GM12874 (cell line): ENCODE results near the gene CADPS2.

Source experiments
- CTCF ChIP-seq: IDR thresholded peaks from 2 replicates; pipeline ENCODE4 v1.5.1; 2011; ENCODE audit warnings: low read depth, mild to moderate bottlenecking, control low read depth, low read length, moderate library complexity; ENCODE audit not compliant: insufficient read depth

CADPS2 gene

GRCh38 chr7:122727759-122728158 is 158.5 kb downstream of the CADPS2 start:
- TF ChIP-seq CTCF: no peak

- TF ChIP-seq CTCF: no peak
Measured at GRCh38 chr7:122727354-122727753, 158.9 kb downstream of the CADPS2 start.

- TF ChIP-seq CTCF: no peak
Measured at GRCh38 chr7:122726881-122727280, 159.4 kb downstream of the CADPS2 start.

GRCh38 chr7:122724366-122724765 is 161.9 kb downstream of the CADPS2 start:
- TF ChIP-seq CTCF: no peak

- TF ChIP-seq CTCF: no peak
Measured at GRCh38 chr7:122719010-122719578, 167.2 kb downstream of the CADPS2 start.

- TF ChIP-seq CTCF: no peak
Measured at GRCh38 chr7:122717356-122718089, 168.7 kb downstream of the CADPS2 start.

- no peak for TF ChIP-seq CTCF
Measured at GRCh38 chr7:122715183-122715582, 171.1 kb downstream of the CADPS2 start.
